HG03095 (cell line): ENCODE data around the gene LMBR1L.
A peak's percentile ranks its signal among the peaks of the same experiment; 100 is the strongest.

Source experiments
- ATAC-seq: cut with Tn5 transposase; IDR thresholded peaks from one replicate; pipeline ENCODE4 v1.9.1; 2021; ENCODE audit warnings: moderate library complexity; ENCODE audit not compliant: unreplicated experiment

The LMBR1L gene

GRCh38 chr12:49121047-49121696 is 10.5 kb upstream of the LMBR1L start:
- no peak for ATAC-seq

GRCh38 chr12:49111206-49111605 is 559 bp upstream of the LMBR1L start:
- ATAC-seq, result no peak

GRCh38 chr12:49109641-49110463 is 795 bp downstream of the LMBR1L start:
- no peak for ATAC-seq

GRCh38 chr12:49108958-49109404 is 1.7 kb downstream of the LMBR1L start:
- no peak for ATAC-seq

- no peak for ATAC-seq
Measured at GRCh38 chr12:49105504-49106084, 5.1 kb downstream of the LMBR1L start.

GRCh38 chr12:49104822-49105221 is 5.8 kb downstream of the LMBR1L start:
- no peak for ATAC-seq

- no peak for ATAC-seq
Measured at GRCh38 chr12:49100380-49100779, 10.3 kb downstream of the LMBR1L start.

GRCh38 chr12:49098703-49099102 is 11.9 kb downstream of the LMBR1L start:
- no peak for ATAC-seq

GRCh38 chr12:49098035-49098451 is 12.6 kb downstream of the LMBR1L start:
- ATAC-seq, result no peak

- ATAC-seq, result no peak
Measured at GRCh38 chr12:49097381-49097780, 13.3 kb downstream of the LMBR1L start.

GRCh38 chr12:49094975-49095365 is 15.7 kb downstream of the LMBR1L start:
- ATAC-seq, result no peak

- no peak for ATAC-seq
Measured at GRCh38 chr12:49094160-49094974, 16.3 kb downstream of the LMBR1L start, which contains the start of gene DHH. DHH (minus strand) TSS chr12:49094801; CDS start chr12:49094512, 289 bp downstream.

- no peak for ATAC-seq
Measured at GRCh38 chr12:49093792-49094159, 16.9 kb downstream of the LMBR1L start.

- no peak for ATAC-seq
Measured at GRCh38 chr12:49092816-49093406, 17.7 kb downstream of the LMBR1L start.

GRCh38 chr12:49092086-49092815 is 18.4 kb downstream of the LMBR1L start:
- peak; percentile 58 for ATAC-seq

GRCh38 chr12:49091836-49092085 is 18.9 kb downstream of the LMBR1L start:
- ATAC-seq, result no peak

GRCh38 chr12:49091056-49091835 is 19.4 kb downstream of the LMBR1L start:
- no peak for ATAC-seq

GRCh38 chr12:49089821-49090773 is 20.6 kb downstream of the LMBR1L start:
- no peak for ATAC-seq
